Muscle layer of colon (tissue), 2 donors: ENCODE data around the gene MRPL32.

ENCODE experiments used
- H3K27ac ChIP-seq: one replicate; pipeline ENCODE4 v1.7.0; 2013; ENCODE audit warnings: low read depth, mild to moderate bottlenecking, low read length, moderate library complexity
- H3K27me3 ChIP-seq, 2 donors: one replicate each; pipeline ENCODE4 v1.7.0; 2013; ENCODE audit warnings: low read length in 2 of 2, mild to moderate bottlenecking in 2 of 2; ENCODE audit not compliant: insufficient read depth in 2 of 2, control insufficient read depth in 1 of 2
- H3K36me3 ChIP-seq: one replicate; pipeline ENCODE4 v1.7.0; 2013; ENCODE audit warnings: mild to moderate bottlenecking, low read length; ENCODE audit not compliant: insufficient read depth
- H3K4me1 ChIP-seq: one replicate; pipeline ENCODE4 v1.7.0; 2013; ENCODE audit warnings: mild to moderate bottlenecking, low read length; ENCODE audit not compliant: insufficient read depth
- H3K4me3 ChIP-seq, 2 donors: one replicate each; pipeline ENCODE4 v1.7.0; 2013; ENCODE audit warnings: low read length in 2 of 2, low read depth in 1 of 2, mild to moderate bottlenecking in 1 of 2, moderate library complexity in 1 of 2
- H3K9ac ChIP-seq: one replicate; pipeline ENCODE4 v1.7.0; 2013; ENCODE audit warnings: low read length
- H3K9me3 ChIP-seq: one replicate; pipeline ENCODE4 v1.7.0; 2013; ENCODE audit warnings: mild to moderate bottlenecking, low read length
- donor health status: abdominal sarcoma.
- donor health status: Adenocarcinoma of cecum.

The MRPL32 gene

GRCh38 chr7:42978496-42978895, 46.3 kb downstream of the MRPL32 start:
- Histone ChIP-seq H3K27me3 (no peaks in the 10 kb centered on the region), H3K27ac (no peak overlapping the region), H3K4me1 (peaks cover 3% of the 10 kb centered on the region), H3K9ac (no peak overlapping the region), H3K4me3 (no peak overlapping the region), H3K36me3 (no peaks in the 10 kb centered on the region), H3K9me3 (no peaks in the 10 kb centered on the region)

GRCh38 chr7:42980084-42980483, 47.9 kb downstream of the MRPL32 start:
- H3K4me1 ChIP-seq: no peaks in the 10 kb centered on the region
- no peak overlapping the region for H3K4me3 ChIP-seq
- no peak overlapping the region for H3K9ac ChIP-seq
- H3K36me3 ChIP-seq: no peaks in the 10 kb centered on the region
- H3K9me3 ChIP-seq: no peaks in the 10 kb centered on the region
- H3K27me3 ChIP-seq: no peaks in the 10 kb centered on the region
- no peak overlapping the region for H3K27ac ChIP-seq

- Histone ChIP-seq H3K27ac (no peak overlapping the region), H3K36me3 (no peaks in the 10 kb centered on the region), H3K4me1 (no peaks in the 10 kb centered on the region), H3K27me3 (no peaks in the 10 kb centered on the region), H3K9me3 (no peaks in the 10 kb centered on the region), H3K9ac (no peak overlapping the region), H3K4me3 (no peak overlapping the region)
These were observed 48.3 kb downstream of the MRPL32 start for GRCh38 chr7:42980514-42980913.

GRCh38 chr7:42981601-42982000, 49.4 kb downstream of the MRPL32 start:
- Histone ChIP-seq H3K9ac (no peak overlapping the region), H3K36me3 (no peaks in the 10 kb centered on the region), H3K4me3 (no peak overlapping the region), H3K4me1 (no peaks in the 10 kb centered on the region), H3K9me3 (no peaks in the 10 kb centered on the region), H3K27me3 (no peaks in the 10 kb centered on the region), H3K27ac (no peak overlapping the region)

- no peaks in the 10 kb centered on the region for H3K27me3 ChIP-seq
- no peak overlapping the region for H3K9ac ChIP-seq
- no peaks in the 10 kb centered on the region for H3K9me3 ChIP-seq
- no peak overlapping the region for H3K27ac ChIP-seq
- H3K4me1 ChIP-seq: no peaks in the 10 kb centered on the region
- no peaks in the 10 kb centered on the region for H3K36me3 ChIP-seq
- no peak overlapping the region for H3K4me3 ChIP-seq
These were observed 50.5 kb downstream of the MRPL32 start for GRCh38 chr7:42982604-42983115.

GRCh38 chr7:42984137-42984536, 52.0 kb downstream of the MRPL32 start:
- no peak overlapping the region for H3K9ac ChIP-seq
- H3K27ac ChIP-seq: no peak overlapping the region
- no peak overlapping the region for H3K4me3 ChIP-seq
- H3K9me3 ChIP-seq: no peaks in the 10 kb centered on the region
- no peaks in the 10 kb centered on the region for H3K4me1 ChIP-seq
- no peaks in the 10 kb centered on the region for H3K36me3 ChIP-seq
- no peaks in the 10 kb centered on the region for H3K27me3 ChIP-seq

- H3K36me3 ChIP-seq: no peaks in the 10 kb centered on the region
- H3K9ac ChIP-seq: no peak overlapping the region
- no peak overlapping the region for H3K27ac ChIP-seq
- H3K9me3 ChIP-seq: no peaks in the 10 kb centered on the region
- H3K4me3 ChIP-seq: no peak overlapping the region
- no peaks in the 10 kb centered on the region for H3K27me3 ChIP-seq
- no peaks in the 10 kb centered on the region for H3K4me1 ChIP-seq
These were observed 54.0 kb downstream of the MRPL32 start for GRCh38 chr7:42986213-42986612.

GRCh38 chr7:42986781-42987248, 54.6 kb downstream of the MRPL32 start:
- no peaks in the 10 kb centered on the region for H3K4me1 ChIP-seq
- H3K4me3 ChIP-seq: no peak overlapping the region
- H3K27me3 ChIP-seq: no peaks in the 10 kb centered on the region
- H3K36me3 ChIP-seq: no peaks in the 10 kb centered on the region
- no peak overlapping the region for H3K27ac ChIP-seq
- H3K9me3 ChIP-seq: no peaks in the 10 kb centered on the region
- no peak overlapping the region for H3K9ac ChIP-seq
